ENCODE results near the gene CYP24A1.

- no peak for TF ChIP-seq CTCF (IDR thresholded peaks at IDR 0.05)
- no peak for TF ChIP-seq POLR2A (IDR thresholded peaks at IDR 0.05)
Observed at GRCh38 chr20:54151075-54151439, 22.7 kb downstream of the CYP24A1 start.
